GM18507 (cell line): ENCODE data around the gene SDK2.

ENCODE experiments used
- DNase-seq: peaks from one replicate; pipeline ENCODE4 v3.0.0; 2011; ENCODE audit warnings: low read depth; ENCODE audit not compliant: insufficient read length; ENCODE audit errors: extremely low spot score
- FAIRE-seq: peaks from 2 replicates; lab custom pipeline; 2011; peaks lifted over from hg19 to GRCh38; lab: Jason Lieb, UNC

The SDK2 gene

GRCh38 chr17:73653810-73654209, 9.6 kb upstream of the SDK2 start:
- FAIRE-seq (no peak), DNase-seq (no peak)

GRCh38 chr17:73652886-73653480, 8.7 kb upstream of the SDK2 start:
- FAIRE-seq (no peak), DNase-seq (no peak)

- DNase-seq (no peak), FAIRE-seq (no peak)
These were observed 6.5 kb upstream of the SDK2 start for GRCh38 chr17:73650617-73651200.

GRCh38 chr17:73650140-73650539, 5.9 kb upstream of the SDK2 start:
- no peak for FAIRE-seq
- DNase-seq, result no peak

GRCh38 chr17:73648974-73649373, 4.7 kb upstream of the SDK2 start:
- FAIRE-seq (no peak), DNase-seq (no peak)

- FAIRE-seq, result no peak
These were observed 4.2 kb upstream of the SDK2 start for GRCh38 chr17:73648543-73648820.

GRCh38 chr17:73647772-73648542, 3.7 kb upstream of the SDK2 start:
- no peak for DNase-seq
- no peak for FAIRE-seq

More at GRCh38 chr17:73648543-73648820, 4.2 kb upstream of the SDK2 start:
- DNase-seq, result no peak

GRCh38 chr17:73647301-73647695, 3.1 kb upstream of the SDK2 start:
- no peak for DNase-seq
- no peak for FAIRE-seq

- FAIRE-seq, result no peak
- DNase-seq, result no peak
These were observed 2.4 kb upstream of the SDK2 start for GRCh38 chr17:73646409-73647300.

GRCh38 chr17:73645050-73645871, 1.0 kb upstream of the SDK2 start:
- no peak for FAIRE-seq
- no peak for DNase-seq

- no peak for FAIRE-seq
- no peak for DNase-seq
These were observed 447 bp downstream of the SDK2 start for GRCh38 chr17:73643852-73644144.

- FAIRE-seq (no peak), DNase-seq (no peak)
These were observed 1.0 kb downstream of the SDK2 start for GRCh38 chr17:73643001-73643851.

- FAIRE-seq, result no peak
- DNase-seq, result no peak
These were observed 1.6 kb downstream of the SDK2 start for GRCh38 chr17:73642659-73643000.

GRCh38 chr17:73641826-73642600, 2.2 kb downstream of the SDK2 start:
- FAIRE-seq (no peak), DNase-seq (no peak)

- no peak for DNase-seq
- no peak for FAIRE-seq
These were observed 3.6 kb downstream of the SDK2 start for GRCh38 chr17:73640691-73641090.

GRCh38 chr17:73639932-73640331, 4.3 kb downstream of the SDK2 start:
- no peak for DNase-seq

GRCh38 chr17:73639322-73639721, 4.9 kb downstream of the SDK2 start:
- FAIRE-seq, result no peak

More at GRCh38 chr17:73639932-73640331, 4.3 kb downstream of the SDK2 start:
- FAIRE-seq, result no peak

GRCh38 chr17:73638556-73638955, 5.7 kb downstream of the SDK2 start:
- FAIRE-seq, result no peak
- no peak for DNase-seq

More at GRCh38 chr17:73639322-73639721, 4.9 kb downstream of the SDK2 start:
- no peak for DNase-seq
